GM19455 (cell line): ENCODE results near the gene STARD10.
A peak's percentile ranks its signal among the peaks of the same experiment; 100 is the strongest.
"Not testable (repeated sequence)": the region's sequence is repeated elsewhere in the genome, so short reads cannot be mapped to it uniquely, and the experiment has no call there.

ENCODE experiments used
- ATAC-seq: cut with Tn5 transposase; IDR thresholded peaks from one replicate; pipeline ENCODE4 v1.9.1; 2021; ENCODE audit not compliant: unreplicated experiment

The STARD10 gene

GRCh38 chr11:72826191-72826941, 32.5 kb upstream of the STARD10 start:
- ATAC-seq, result no peak

- ATAC-seq, result no peak
Observed at GRCh38 chr11:72825661-72826060, 31.8 kb upstream of the STARD10 start.

GRCh38 chr11:72824811-72825505, 31.1 kb upstream of the STARD10 start:
- ATAC-seq, result no peak

GRCh38 chr11:72824020-72824419, 30.2 kb upstream of the STARD10 start:
- ATAC-seq, result no peak

GRCh38 chr11:72823105-72823804, 29.4 kb upstream of the STARD10 start:
- no peak for ATAC-seq

GRCh38 chr11:72821920-72822799, 28.3 kb upstream of the STARD10 start:
- ATAC-seq, result peak; percentile 46

GRCh38 chr11:72821221-72821919, 27.5 kb upstream of the STARD10 start:
- ATAC-seq, result peak; percentile 7

GRCh38 chr11:72820439-72821139, 26.7 kb upstream of the STARD10 start:
- ATAC-seq, result no peak

- no peak for ATAC-seq
Observed at GRCh38 chr11:72818971-72819370, 25.1 kb upstream of the STARD10 start.

GRCh38 chr11:72817966-72818365, 24.1 kb upstream of the STARD10 start:
- no peak for ATAC-seq

GRCh38 chr11:72816404-72816990, 22.6 kb upstream of the STARD10 start:
- no peak for ATAC-seq

GRCh38 chr11:72815110-72815618, 21.3 kb upstream of the STARD10 start:
- peak; percentile 10 for ATAC-seq

- peak; percentile 60 for ATAC-seq
Observed at GRCh38 chr11:72814286-72815109, 20.7 kb upstream of the STARD10 start, which contains the start of gene ATG16L2. TSS of gene ATG16L2 (plus strand) at chr11:72814411. CDS start at chr11:72814446, 35 bp downstream.

GRCh38 chr11:72813740-72814285, 20.0 kb upstream of the STARD10 start:
- peak; percentile 47 for ATAC-seq

GRCh38 chr11:72812967-72813739, 19.3 kb upstream of the STARD10 start:
- ATAC-seq, result peak; percentile 35

- peak; percentile 13 for ATAC-seq
Observed at GRCh38 chr11:72812604-72812966, 18.7 kb upstream of the STARD10 start.

- not testable (repeated sequence) for ATAC-seq
Observed at GRCh38 chr11:72811686-72812085, 17.8 kb upstream of the STARD10 start.
